Measurements from ENCODE around the gene ERCC3. TPM values are rescaled to one million over a fixed set of nuclear protein-coding genes. Genes with fewer than 3 reads are reported as not detected.
"Not testable (repeated sequence)": the region's sequence is repeated elsewhere in the genome, so short reads cannot be mapped to it uniquely, and the experiment has no call there.

The ERCC3 gene
- total RNA-seq, 1 donor from 2014 or later, result 36.3 TPM

DNA sequence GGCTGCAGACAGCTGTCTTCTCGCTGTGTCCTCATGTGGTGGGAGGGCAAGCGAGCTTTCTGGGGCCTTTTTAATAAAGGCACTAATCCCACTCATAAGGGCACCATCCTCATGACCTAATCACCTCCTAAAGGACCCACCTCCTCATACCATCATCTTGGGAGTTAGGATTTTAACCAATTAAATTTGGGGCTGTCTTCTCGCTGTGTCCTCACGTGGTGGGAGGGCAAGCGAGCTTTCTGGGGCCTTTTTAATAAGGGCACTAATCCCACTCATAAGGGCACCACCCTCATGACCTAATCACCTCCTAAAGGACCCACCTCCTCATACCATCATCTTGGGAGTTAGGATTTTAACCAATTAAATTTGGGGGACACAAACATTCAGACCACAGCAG is 66.7 kb downstream of the ERCC3 start:
- not testable (repeated sequence) for DNase-seq (ENCODE audit: low spot score)

- DNase-seq (ENCODE audit: low spot score), result no peak
Observed at GRCh38 chr2:127226520-127227263, 67.3 kb downstream of the ERCC3 start.

DNA sequence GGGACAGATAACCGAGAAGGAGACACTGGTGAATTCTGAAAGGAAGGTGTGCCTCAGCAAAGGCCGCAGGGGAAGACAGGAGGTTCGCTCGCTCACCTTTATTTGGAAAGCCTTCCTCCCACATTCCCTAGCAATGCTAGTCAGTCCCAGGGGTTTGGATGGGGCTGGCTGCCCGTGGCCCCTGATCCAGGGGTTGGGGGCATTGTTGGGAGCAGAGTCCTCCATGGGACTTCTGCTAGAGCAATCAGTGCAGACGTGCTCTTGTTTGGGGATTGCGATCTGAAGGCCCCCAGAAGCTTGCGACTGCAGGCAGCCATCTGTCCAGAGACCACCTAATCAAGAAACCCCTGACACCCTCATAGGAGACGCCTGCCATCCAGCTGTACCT is 67.8 kb downstream of the ERCC3 start:
- no peak for DNase-seq (ENCODE audit: low spot score)

GRCh38 chr2:127225186-127225960 is 68.6 kb downstream of the ERCC3 start:
- DNase-seq (ENCODE audit: low spot score), result no peak

DNA sequence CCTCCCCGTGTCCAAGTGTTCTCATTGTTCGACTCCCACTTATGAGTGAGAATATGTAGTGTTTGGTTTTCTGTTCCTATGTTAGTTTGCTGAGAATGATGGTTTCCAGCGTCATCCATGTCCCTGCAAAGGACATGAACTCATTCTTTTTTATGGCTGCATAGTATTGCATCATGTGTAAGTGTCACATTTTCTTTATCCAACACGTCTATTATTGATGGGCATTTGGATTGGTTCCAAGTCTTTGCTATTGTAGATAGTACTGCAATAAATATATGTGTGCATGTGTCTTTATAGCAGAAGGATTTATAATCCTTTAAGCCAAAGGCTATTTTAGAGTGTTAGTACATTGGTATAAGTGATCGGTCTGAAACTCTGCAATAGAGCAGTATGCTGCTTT is 69.8 kb downstream of the ERCC3 start:
- DNase-seq (ENCODE audit: low spot score), result not testable (repeated sequence)

- no peak for DNase-seq (ENCODE audit: low spot score)
Observed at GRCh38 chr2:127220768-127221527, 73.0 kb downstream of the ERCC3 start.

GRCh38 chr2:127220102-127220767 is 73.7 kb downstream of the ERCC3 start, which contains the start of gene CYP27C1:
Gene CYP27C1, minus strand, starts transcription at chr2:127220299. Its CDS starts 29 bp downstream, at chr2:127220270.
- no peak for DNase-seq (ENCODE audit: low spot score)

GRCh38 chr2:127219171-127220070 is 74.5 kb downstream of the ERCC3 start:
- no peak for DNase-seq (ENCODE audit: low spot score)

GRCh38 chr2:127218812-127219170 is 75.2 kb downstream of the ERCC3 start:
- no peak for DNase-seq (ENCODE audit: low spot score)

DNA sequence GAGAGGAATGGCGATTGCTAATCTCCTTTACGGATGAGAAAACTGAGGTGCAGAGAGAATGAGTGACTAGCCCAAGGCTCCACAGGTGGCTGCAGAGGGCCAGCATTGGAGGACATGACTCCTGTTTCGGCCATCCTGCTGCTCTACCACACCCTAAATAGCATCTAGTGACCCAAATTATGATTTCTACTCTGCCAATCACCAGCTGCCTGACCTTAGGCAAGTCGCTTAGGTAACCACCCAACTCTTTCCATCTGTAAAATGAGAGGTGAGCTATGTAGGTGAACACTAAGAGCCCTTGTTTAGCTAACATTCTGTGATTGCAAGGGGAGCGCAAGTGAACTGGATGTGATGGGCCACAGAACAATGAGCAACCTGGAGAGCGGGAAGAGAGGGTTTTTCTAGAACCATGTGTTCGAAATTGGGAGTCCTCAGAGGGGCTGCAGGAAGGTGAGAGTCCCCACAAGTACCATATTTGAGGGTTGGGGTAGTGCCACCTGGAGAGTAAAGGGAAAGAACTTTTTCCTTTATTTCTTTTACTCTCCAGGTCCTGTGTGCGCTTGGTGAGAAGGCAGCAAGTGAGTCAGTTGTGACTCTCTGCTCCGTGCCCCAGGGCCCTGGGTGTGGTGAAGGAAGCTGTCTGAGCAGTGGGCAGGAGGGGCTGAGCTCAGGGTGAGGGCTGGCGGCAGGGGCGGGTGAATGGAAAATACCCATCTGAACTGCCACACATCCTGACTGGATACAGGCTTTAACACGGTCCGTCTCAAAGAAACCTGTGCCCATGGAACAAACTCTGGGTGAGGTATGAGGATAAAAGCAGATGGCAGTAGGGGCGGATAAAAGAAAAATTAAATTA is 76.2 kb downstream of the ERCC3 start:
- DNase-seq (ENCODE audit: low spot score), result no peak

GRCh38 chr2:127216593-127216992 is 77.4 kb downstream of the ERCC3 start:
- DNase-seq (ENCODE audit: low spot score), result no peak

GRCh38 chr2:127216095-127216494 is 77.8 kb downstream of the ERCC3 start:
- no peak for DNase-seq (ENCODE audit: low spot score)

- not testable (repeated sequence) for DNase-seq (ENCODE audit: low spot score)
Observed at GRCh38 chr2:127214201-127214600, 79.7 kb downstream of the ERCC3 start.

DNA sequence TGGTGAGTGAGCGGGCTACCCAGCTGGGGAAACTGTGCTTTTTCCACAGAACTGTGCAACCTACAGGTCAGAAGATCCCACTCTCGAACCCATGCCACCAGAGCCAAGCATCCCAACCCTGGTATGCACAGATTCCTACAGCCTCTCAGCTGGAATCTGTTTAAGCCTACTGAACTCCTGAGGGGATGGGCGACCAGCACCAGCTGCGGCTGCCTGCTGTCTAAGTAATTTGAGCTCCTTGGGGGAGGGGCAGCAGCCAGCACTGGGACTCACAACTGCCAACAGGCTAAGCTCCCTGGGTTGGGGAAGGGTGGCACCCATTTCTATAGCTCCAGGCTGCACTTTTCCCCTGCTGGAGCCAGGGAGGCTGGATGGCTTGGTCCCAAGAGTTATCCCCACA is 85.6 kb downstream of the ERCC3 start:
- DNase-seq (ENCODE audit: low spot score), result no peak

Other genes starting within 250 kb of the ERCC3 start
- gene BIN1, start 187.0 kb downstream of the ERCC3 start, total RNA-seq, result 87.0 TPM
- 1.1 TPM for gene CYP27C1, start 73.8 kb downstream of the ERCC3 start, total RNA-seq
- 62.0 TPM for gene MAP3K2, start 93.8 kb upstream of the ERCC3 start, total RNA-seq
- gene PROC, start 124.3 kb upstream of the ERCC3 start, total RNA-seq, result not detected
- 39.1 TPM for gene IWS1, start 232.3 kb upstream of the ERCC3 start, total RNA-seq
- 2.1 TPM for gene MYO7B, start 241.5 kb upstream of the ERCC3 start, total RNA-seq

All from mesenteric fat pad (tissue), 1 donor.